ENCODE results near the gene SCMH1.

Gene SCMH1

DNA sequence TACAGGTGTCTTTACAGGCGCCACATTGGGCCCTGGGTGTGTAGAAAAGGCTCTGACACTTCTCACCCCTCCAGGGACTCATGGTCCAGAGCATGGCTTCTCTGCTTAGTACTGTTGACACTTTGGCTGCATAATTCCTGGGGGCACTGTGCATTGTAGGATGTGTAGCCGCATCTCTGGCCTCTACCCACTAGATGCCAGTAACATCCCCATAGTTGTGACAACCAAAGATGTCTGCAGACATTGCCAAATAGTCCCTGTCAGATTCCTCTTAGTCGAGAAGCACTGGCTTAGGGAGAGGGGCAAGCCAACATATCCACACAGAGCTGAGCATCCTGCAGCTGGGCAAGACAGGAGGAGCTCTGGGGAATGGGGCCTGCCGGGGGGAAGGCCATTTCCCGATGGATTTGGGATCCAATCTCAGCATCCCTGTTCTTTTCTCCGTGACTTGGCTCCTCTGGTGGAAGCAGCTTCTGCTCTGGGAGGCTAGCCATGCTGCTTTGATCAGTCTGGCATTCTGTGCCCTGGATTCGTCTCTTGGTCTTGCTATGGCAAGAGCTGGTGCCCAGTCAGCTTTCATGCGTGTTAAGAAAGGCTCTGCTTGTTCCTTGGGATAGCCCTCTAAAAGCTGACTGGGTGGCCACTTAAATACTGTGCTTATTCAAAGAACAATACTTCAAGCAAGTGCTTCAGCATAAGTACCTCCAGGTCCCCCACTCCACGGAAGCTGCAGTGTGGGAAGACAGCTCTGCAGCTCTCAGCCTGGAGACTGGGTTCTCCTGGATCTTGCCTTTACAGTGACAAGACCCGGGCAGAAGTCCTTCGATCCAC is 38.3 kb upstream of the SCMH1 start:
- Histone ChIP-seq H3K79me2 (ENCODE audit: insufficient read depth, low read length) (no peaks in the 10 kb centered on the region), H2AFZ (ENCODE audit: low read depth, low read length, severe bottlenecking) (no peak overlapping the region), H3K9me3 (ENCODE audit: insufficient read depth, low read length) (no peaks in the 10 kb centered on the region), H4K20me1 (ENCODE audit: low read depth, low read length) (no peaks in the 10 kb centered on the region), H3K27ac (ENCODE audit: low read depth, low read length) (no peak overlapping the region), H3K9me2 (replicated peaks; ENCODE audit: insufficient read depth, low read length) (no peaks in the 10 kb centered on the region), H3K4me2 (ENCODE audit: low read depth, low read length, poor library complexity, severe bottlenecking) (no peak overlapping the region), H3K36me3 (ENCODE audit: low read length) (no peaks in the 10 kb centered on the region), H3F3A (ENCODE audit: insufficient read depth) (no peaks in the 10 kb centered on the region), H3K27me3 (ENCODE audit: low read length) (no peaks in the 10 kb centered on the region), H3K9ac (ENCODE audit: low read length) (no peak overlapping the region), H3K4me3 (ENCODE audit: insufficient read depth, low read length, poor library complexity, severe bottlenecking) (no peak overlapping the region)
- TF ChIP-seq EZH2phosphoT487 (conservative IDR thresholded peaks at IDR 0.05; ENCODE audit: low read length): no peak
- no peak for TF ChIP-seq CTCF (IDR thresholded peaks at IDR 0.05; ENCODE audit: insufficient read depth, low read length, poor library complexity, severe bottlenecking)

GRCh38 chr1:41278076-41278475 is 36.0 kb upstream of the SCMH1 start:
- Histone ChIP-seq H3K4me2 (ENCODE audit: low read depth, low read length, poor library complexity, severe bottlenecking) (no peak overlapping the region), H3K27ac (ENCODE audit: low read depth, low read length) (no peak overlapping the region), H3K4me3 (ENCODE audit: insufficient read depth, low read length, poor library complexity, severe bottlenecking) (no peak overlapping the region), H3F3A (ENCODE audit: insufficient read depth) (no peaks in the 10 kb centered on the region), H4K20me1 (ENCODE audit: low read depth, low read length) (no peaks in the 10 kb centered on the region), H3K27me3 (ENCODE audit: low read length) (no peaks in the 10 kb centered on the region), H3K79me2 (ENCODE audit: insufficient read depth, low read length) (no peaks in the 10 kb centered on the region), H3K9me2 (replicated peaks; ENCODE audit: insufficient read depth, low read length) (no peaks in the 10 kb centered on the region), H3K36me3 (ENCODE audit: low read length) (no peaks in the 10 kb centered on the region), H3K9me3 (ENCODE audit: insufficient read depth, low read length) (no peaks in the 10 kb centered on the region), H3K9ac (ENCODE audit: low read length) (no peak overlapping the region), H2AFZ (ENCODE audit: low read depth, low read length, severe bottlenecking) (no peak overlapping the region)
- TF ChIP-seq EZH2phosphoT487 (conservative IDR thresholded peaks at IDR 0.05; ENCODE audit: low read length) (no peak), CTCF (IDR thresholded peaks at IDR 0.05; ENCODE audit: insufficient read depth, low read length, poor library complexity, severe bottlenecking) (no peak)

- no peak overlapping the region for H3K4me2 ChIP-seq (ENCODE audit: low read depth, low read length, poor library complexity, severe bottlenecking)
- no peak overlapping the region for H3K27ac ChIP-seq (ENCODE audit: low read depth, low read length)
- H3F3A ChIP-seq (ENCODE audit: insufficient read depth): no peaks in the 10 kb centered on the region
- H4K20me1 ChIP-seq (ENCODE audit: low read depth, low read length): no peaks in the 10 kb centered on the region
- no peaks in the 10 kb centered on the region for H3K36me3 ChIP-seq (ENCODE audit: low read length)
- no peaks in the 10 kb centered on the region for H3K27me3 ChIP-seq (ENCODE audit: low read length)
- H3K79me2 ChIP-seq (ENCODE audit: insufficient read depth, low read length): no peaks in the 10 kb centered on the region
- H2AFZ ChIP-seq (ENCODE audit: low read depth, low read length, severe bottlenecking): no peak overlapping the region
- H3K9ac ChIP-seq (ENCODE audit: low read length): no peak overlapping the region
- TF ChIP-seq CTCF (IDR thresholded peaks at IDR 0.05; ENCODE audit: insufficient read depth, low read length, poor library complexity, severe bottlenecking) (no peak), EZH2phosphoT487 (conservative IDR thresholded peaks at IDR 0.05; ENCODE audit: low read length) (no peak)
- H3K9me2 ChIP-seq (replicated peaks; ENCODE audit: insufficient read depth, low read length): no peaks in the 10 kb centered on the region
- H3K9me3 ChIP-seq (ENCODE audit: insufficient read depth, low read length): no peaks in the 10 kb centered on the region
- H3K4me3 ChIP-seq (ENCODE audit: insufficient read depth, low read length, poor library complexity, severe bottlenecking): no peak overlapping the region
Observed at GRCh38 chr1:41277371-41277975, 35.4 kb upstream of the SCMH1 start.
